SU-DHL-6 (cell line): ENCODE data around the gene PSKH1.

Experiments used
- CTCF ChIP-seq: fragments of 200-600 bp; sonication (generic); IDR thresholded peaks from one replicate; pipeline ENCODE4 v1.5.1; 2017; ENCODE audit warnings: antibody characterized with exemption, mild to moderate bottlenecking, low read length, moderate library complexity; ENCODE audit not compliant: insufficient read depth, poor library complexity, severe bottlenecking
- EZH2phosphoT487 ChIP-seq: fragments of 200-600 bp; sonication (generic), shearing (Covaris generic); conservative IDR thresholded peaks from 2 replicates; pipeline ENCODE4 v1.6.1; 2018; ENCODE audit warnings: mild to moderate bottlenecking, antibody characterized with exemption, low read length, moderate library complexity, mixed read lengths

GRCh38 chr16:67963662-67964321 is 70.7 kb downstream of the PSKH1 start:
- TF ChIP-seq CTCF (no peak), EZH2phosphoT487 (no peak)
